ENCODE data around the gene TFF1. TPM values are rescaled to one million over a fixed set of nuclear protein-coding genes. Genes with fewer than 3 reads are reported as not detected.

The TFF1 gene
- total RNA-seq, 2 donors from 2014 or later: not detected

DNA sequence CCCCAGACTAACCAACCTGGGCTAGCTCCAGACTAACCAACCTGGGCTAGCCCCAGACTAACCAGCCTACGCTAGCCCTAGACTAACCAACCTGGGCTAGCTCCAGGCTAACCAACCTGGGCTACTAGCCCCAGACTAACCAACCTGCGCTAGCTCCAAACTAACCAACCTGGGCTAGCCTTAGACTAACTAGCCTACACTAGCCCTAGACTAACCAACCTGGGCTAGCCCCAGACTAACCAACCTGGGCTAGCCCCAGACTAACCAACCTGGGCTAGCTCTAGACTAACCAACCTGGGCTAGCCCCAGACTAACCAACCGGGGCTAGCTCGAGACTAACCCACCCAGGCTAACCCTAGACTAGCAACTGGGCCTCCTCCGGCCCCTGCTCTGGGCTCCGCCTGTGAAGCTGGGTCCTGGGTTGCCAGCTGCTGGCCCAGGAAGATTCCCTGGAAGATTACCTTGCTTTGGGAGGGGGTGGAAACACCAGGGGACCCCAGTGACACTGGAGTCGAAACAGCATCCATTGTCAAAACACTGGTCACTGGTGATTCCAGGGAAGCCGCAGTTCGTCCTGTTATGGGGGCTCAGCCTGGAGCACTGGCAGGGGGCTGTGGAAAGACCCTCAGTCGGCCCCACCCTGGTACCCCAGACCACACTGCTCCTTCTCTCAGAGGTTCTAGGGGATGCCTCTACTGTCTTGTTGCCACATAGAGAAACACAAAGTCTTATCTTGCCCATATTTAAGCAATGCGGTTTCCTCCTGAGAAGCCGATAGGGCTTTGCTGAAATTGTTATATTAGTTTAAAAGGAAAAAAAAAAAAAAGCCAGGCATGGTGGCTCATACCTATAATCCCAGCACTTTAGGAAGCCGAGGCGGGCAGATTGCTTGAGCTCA is 16.7 kb downstream of the TFF1 start:
- intact Hi-C loops (cut with DNase I): no loop called here
- no peak for DNase-seq
- no peak for ATAC-seq

DNA sequence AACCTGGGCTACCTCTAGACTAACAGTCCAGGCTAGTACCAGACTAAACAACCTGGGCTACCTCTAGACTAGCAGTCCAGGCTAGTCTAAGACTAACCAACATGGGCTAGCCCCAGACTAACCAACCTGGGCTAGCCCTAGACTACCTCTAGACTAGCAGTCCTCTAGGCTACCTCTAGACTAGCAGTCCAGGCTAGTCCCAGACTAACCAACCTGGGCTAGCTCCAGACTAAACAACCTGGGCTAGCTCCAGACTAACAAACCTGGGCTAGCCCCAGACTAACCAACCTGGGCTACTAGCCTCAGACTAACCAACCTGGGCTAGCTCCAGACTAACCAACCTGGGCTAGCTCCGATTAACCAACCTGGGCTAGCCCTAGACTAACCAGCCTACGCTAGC is 17.6 kb downstream of the TFF1 start:
- DNase-seq: no peak
- intact Hi-C loops (cut with DNase I): no loop called here
- no peak for ATAC-seq

DNA sequence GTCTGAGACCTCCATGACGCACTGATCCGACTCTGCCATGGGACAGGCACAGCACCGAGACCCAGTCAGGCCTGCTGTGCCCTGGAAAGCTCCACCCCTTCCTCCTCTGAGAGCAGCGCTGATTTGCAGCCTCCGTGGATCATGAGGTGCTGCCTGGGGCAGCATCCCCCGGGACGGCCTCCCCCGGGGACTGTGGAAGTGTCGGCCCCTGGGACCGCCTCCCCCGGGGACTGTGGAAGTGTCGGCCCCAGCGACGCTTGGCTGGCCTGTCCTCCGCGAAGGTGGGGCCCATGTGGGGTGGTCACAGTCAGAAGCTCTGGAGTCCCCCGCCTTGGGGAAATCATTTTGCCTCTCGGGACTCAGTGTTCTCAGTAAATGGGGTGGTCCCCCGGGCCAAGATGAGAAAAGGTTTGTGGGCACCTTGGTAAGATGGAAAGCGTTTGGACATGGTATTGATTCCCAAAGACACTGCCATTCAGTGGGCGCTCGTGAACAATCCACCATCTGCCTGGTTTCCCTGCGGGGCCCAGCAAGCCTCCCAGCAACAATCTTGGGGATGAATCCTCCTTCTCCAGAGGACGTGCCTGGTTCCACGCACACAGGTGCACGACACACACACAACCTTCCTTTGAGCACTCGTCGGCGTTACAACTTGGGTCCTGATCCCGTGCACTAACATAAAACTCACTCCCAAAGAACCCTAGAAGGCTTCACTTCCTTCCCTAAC is 18.6 kb downstream of the TFF1 start:
- ATAC-seq: no peak
- DNase-seq: no peak
- intact Hi-C loops (cut with DNase I): no loop called here

DNA sequence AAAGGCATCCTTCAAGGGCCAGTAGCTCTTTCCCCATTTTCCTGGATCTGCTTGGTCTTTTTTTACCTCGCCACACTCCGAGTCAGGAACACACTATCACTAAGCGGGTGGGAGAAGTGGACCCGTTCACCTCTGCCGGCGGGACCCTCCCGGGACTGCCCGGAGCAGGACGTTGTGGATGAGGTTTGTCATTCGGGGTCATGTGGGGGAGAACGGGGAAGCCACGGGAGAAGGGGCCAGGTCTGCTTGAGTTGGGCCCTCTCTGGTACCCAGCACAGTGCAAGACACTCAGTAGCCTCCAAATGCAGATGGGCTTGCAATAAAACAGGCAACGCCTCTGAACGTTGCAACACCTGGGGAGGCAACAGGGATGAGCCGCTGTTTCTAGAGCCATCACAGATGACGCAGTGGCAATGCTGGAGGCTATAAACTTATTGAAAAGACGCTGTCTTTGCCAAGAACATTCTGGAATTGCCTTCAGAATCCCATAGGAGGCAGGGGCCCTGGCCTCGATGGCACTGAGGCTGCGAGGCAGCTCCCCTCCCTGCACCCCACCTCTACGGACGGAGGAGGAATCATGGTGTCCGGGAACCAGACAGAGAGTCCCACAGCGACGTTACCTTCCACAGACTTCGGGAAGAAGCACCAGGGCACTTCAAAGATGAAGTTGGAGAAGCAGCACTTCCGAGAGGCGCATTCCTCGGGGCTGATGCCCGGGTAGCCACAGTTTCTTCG is 19.3 kb downstream of the TFF1 start:
- DNase-seq (no peak), ATAC-seq (no peak)
- intact Hi-C loops (cut with DNase I): no loop called here

DNA sequence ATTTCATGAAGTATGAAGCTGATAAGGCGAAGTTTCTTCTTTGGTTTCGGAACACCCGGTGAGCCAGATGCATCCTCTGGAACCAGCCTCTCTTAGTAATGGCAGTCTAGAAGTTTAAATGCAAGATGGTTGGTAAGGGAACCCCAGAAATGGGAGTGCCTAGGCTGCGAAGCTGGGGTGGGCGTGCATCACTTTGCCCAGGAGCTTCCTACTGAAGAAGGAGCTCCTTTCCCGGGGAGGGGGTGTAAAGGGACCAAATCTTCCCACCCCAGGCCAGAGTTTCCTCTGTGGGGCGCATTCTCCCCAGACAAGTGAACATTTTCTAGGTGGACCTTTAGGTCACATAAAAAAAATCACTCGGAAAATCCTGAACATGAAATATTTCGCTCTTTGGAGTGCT is 19.9 kb downstream of the TFF1 start:
- ATAC-seq (no peak), DNase-seq (no peak)
- intact Hi-C loops (cut with DNase I): no loop called here

DNA sequence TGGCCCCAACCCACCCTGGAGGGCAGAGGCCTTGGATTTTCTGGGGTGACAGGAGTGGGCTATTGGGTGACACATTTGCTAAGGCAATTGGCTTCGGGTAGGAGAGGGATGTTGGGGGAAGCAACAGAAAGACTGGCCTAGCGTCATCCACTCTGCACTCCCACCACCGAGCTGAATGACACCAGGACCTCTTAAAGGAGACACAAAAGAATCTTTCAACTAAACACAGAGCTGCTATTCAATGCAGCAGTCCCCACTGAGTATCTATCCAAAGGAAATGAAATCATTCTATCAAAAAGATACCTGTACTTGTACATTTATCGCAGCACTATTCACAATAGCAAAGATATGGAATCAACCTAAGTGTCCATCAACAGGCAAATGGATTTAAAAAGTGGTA is 21.7 kb downstream of the TFF1 start:
- intact Hi-C loops (cut with DNase I): no loop called here
- no peak for DNase-seq
- ATAC-seq: no peak

DNA sequence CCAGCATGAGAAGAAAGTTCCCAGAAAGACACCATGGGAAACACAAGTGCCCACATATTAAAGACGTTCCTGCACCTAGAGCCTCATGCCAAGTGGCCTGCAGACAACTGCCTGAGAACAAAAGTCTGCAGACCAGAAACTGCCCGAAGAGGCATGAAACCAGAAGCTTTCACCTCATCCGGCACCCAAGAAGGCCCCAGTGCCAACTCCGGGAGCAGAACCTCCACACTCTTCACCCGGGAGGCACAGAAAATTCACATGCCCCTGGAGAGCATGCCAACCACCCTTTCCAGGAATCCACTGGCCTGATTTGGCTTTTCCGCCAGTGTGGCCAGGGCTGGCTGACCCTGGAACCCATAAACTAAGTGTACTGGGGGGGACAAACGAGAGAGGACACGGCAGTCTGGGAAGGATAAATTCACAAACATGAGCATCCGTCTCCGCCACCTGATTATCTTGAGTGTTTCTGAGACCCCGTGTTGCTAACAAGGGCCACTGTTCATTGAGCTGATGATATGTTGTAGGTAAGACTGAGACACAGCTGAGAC is 22.3 kb downstream of the TFF1 start:
- DNase-seq: no peak
- intact Hi-C loops (cut with DNase I): no loop called here
- ATAC-seq: no peak

- intact Hi-C loops (cut with DNase I): no loop called here
Observed at GRCh38 chr21:42343556-42343955, 22.8 kb downstream of the TFF1 start.

DNA sequence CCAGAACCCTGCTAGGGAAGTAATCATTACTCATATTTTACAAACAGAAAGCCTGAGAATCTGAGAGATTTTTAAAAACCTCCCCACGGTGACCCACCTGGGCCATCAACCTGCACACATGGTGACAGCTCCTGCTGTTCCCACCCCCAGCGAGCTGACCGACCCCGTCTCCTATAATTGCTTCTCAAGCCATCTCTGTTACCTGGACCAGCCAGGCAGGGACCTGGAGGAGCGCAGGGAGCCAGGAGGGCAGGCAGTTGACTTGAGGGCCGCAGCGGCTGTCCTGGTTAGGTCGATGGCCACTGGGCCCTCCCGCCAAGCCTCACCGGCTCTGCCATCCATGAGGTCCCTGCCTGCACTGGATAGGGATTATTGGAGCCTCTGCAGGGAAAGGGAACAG is 23.2 kb downstream of the TFF1 start:
- no peak for ATAC-seq
- DNase-seq: no peak
- intact Hi-C loops (cut with DNase I): no loop called here

More at GRCh38 chr21:42343556-42343955, 22.8 kb downstream of the TFF1 start:
- DNase-seq: no peak
- ATAC-seq: no peak

DNA sequence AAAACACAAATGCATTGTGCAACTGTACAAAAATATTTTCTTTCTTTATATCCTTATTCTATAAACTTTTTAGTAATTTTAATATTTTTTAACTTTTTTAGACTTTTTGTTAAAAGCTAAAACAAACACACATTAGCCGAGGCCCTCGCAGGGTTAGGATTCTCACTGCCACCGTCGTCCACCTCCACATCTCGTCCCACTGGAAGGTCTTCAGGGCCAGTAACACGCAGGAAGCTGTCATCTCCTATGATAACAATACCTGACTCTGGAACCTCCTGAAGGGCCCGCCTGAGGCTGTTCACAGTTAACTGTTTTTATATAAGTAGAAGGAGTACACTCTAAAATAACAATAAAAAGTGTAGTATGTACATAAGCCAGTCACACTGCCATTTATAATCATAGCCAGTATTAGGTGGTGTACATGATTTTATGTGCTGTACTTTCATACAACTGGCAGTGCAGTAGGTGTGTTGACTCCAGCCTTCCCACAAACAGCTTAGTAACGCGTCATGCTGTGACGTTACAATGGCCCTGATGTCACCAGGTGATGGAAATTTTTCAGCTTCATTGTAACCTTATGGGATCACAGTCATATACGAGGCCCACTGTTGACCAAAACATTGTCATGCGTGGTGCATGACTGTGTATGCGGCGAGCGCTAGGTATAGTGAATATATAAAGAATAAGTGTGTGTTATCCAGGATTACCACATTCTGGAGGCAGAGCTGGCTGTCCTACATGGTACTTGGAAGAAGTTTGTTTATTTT is 24.4 kb downstream of the TFF1 start:
- intact Hi-C loops (cut with DNase I): no loop called here
- no peak for DNase-seq
- ATAC-seq: no peak

DNA sequence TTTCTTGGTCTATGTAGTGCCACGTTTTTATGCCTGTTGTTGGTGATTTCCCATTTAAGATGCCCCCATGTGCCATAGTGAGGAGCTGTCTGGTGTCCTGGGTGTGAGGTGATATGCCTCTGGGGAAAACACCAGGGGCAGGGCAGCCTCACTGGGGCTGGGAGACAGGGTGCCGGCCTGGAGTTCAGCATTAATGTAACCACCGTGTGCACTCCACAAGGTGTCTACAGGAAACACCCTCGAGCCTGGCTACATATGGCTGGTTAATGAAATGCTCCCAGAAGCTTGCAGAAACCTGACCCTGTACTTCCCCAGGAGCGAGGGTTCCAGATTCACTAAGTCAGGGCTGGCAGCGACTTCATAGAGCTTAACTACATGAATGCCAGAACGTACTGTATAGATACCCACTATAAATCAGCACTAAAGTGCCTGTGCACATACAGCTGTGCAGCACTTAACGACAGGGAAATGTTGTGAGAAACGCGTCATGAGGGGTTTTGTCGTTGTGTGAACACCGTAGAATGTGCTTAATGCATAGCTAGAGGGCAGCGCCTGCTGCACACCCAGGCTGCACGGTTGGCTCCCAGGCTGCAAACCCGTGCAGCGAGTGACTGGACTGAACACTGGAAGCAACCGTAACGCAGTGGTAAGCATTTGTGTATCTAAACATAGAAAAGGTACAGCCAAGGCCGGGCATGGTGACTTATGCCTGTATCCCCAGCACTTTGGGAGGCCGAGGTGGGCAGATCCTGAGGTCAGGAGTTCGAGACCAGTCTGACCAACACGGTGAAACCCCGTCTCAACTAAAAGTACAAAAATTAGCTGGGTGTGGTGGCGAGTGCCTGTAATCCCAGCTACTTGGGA is 25.9 kb downstream of the TFF1 start:
- no peak for DNase-seq
- ATAC-seq: no peak
- intact Hi-C loops (cut with DNase I): no loop called here

DNA sequence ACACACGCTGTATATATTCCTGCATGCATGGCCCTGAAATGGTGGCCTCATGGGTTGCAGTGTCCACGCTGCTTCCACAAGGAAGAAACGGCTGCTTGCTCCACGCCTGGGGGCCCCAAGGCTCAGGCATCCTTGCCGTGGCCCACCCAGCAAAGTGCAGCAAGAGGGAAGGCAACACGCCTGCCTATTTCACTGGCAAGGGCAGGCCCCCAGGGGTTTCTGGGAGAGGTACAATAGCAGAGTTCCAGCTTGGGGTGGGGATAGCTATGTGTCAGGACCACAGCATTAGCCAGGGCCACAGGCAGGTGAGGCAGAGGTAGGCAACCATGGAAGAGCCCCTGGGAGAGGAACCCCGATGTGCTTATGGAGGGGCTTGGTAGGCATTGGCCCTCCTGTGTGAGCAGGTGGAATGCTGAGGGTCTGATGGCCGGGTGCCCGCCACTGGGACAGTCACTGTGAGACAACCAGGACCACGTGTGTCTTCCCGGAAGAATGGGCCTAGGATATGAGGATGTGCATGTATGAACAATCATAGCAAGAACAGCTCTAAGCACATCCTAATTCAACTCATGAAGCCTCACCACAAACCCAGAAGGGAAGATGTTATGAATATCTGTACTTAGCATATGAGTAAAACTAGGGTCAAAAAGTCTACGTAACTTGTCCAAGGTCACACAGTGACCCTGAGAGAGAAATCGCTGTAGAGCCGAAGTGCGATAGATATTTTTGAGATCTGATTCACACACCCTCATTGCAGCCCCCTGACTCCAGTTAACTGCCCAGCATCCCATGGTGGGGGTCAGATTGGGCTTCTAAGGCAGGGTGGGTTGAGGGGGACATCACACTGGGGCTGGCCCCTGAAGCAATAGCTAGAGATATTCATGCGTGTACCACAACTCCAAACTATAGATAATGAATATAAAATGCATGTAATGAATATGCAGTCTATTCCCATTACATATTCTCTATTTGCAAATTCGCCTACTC is 27.3 kb downstream of the TFF1 start:
- ATAC-seq (no peak), DNase-seq (no peak)
- intact Hi-C loops (cut with DNase I): no loop called here

DNA sequence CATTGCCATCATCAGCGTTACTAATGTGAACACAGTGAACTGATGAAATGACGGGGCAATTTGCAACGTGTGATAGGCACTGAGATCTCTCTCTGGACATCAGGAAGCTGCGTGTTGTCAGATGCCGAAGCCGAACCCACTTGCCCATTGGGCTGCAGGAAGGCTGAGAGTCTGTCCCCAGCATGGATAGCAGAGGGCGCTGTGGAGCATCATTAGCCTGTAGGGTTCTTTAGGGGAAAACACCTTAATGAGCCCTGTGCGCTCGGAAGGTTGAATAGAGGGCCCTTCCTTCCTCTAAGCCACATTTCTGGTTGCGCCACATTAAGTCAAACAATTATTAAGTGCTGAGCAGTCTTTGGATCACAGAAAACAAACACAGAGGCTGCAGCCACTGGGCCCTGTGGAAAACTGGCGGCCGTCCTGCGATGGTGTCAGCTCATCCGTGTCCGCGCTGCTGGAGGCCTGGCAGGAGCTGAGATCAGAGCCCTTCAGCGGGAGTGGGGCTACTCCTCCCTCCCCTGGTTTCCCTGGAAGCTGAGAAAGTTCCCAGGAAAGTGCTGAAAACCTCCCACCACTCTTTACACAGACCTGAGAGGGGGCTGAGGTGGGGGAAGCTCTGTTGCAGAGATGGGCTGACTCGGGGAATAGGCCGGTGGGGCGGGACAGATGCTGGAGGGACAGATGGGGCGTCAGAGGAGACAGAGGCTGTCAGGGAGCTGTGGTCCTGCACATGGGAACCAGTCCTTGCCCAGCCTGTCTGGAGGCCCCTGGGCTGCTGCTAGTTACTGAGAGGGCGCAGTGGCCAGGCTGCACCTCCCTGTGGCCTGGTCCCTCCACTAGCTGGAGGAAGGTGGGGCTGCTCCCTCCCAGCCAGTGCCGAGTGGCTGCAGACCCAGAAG is 28.3 kb downstream of the TFF1 start:
- intact Hi-C loops (cut with DNase I): no loop called here
- DNase-seq: peak; percentile 69
- peak; percentile 59 to 79 for ATAC-seq

DNA sequence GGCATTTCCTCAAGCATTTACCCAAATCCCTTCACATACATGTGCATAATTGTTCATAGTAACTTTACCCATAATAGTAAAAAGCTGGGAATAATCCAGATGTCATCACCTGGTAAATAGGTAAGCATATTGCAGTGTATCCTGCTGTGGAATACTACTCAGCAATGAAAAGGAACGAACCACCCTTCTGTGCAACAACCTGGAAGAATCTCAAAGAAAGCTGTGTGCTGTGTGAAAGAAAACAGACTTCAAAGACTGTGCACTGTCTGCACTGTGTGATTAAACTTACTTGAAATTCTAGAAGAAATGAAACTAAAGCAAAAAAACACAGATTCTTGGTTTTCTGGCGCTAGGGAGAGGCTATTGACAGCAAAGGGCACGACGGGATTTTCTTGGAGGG is 29.1 kb downstream of the TFF1 start:
- DNase-seq (no peak), ATAC-seq (no peak)
- intact Hi-C loops (cut with DNase I): no loop called here

DNA sequence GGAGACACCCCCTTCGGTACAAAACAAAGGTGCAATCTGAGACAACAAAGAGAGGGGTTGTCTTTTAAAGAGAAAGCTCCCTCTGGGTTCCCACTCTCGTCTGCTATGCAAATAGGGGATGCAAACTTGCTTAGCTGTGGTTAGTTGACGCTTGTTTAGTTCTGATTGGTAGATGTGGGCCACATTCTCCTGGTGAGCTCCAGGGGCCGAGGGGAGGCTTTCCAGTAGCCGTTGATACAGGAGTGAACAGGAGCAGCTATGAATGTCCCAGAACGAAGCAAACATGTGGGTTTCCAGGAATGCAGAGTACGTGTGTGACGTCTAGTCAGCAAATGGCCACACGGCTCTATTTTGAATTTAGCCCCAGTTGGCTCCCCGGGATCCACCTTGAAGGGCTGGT is 30.3 kb downstream of the TFF1 start:
- ATAC-seq (no peak), DNase-seq (no peak)
- intact Hi-C loops (cut with DNase I): no loop called here
